Measurements from ENCODE around the gene IPO7. TPM values are rescaled to one million over a fixed set of nuclear protein-coding genes. Genes with fewer than 3 reads are reported as not detected.

Gene IPO7
- total RNA-seq, 4 donors from 2014 or later, result 126 to 150 (median 136) TPM

DNA sequence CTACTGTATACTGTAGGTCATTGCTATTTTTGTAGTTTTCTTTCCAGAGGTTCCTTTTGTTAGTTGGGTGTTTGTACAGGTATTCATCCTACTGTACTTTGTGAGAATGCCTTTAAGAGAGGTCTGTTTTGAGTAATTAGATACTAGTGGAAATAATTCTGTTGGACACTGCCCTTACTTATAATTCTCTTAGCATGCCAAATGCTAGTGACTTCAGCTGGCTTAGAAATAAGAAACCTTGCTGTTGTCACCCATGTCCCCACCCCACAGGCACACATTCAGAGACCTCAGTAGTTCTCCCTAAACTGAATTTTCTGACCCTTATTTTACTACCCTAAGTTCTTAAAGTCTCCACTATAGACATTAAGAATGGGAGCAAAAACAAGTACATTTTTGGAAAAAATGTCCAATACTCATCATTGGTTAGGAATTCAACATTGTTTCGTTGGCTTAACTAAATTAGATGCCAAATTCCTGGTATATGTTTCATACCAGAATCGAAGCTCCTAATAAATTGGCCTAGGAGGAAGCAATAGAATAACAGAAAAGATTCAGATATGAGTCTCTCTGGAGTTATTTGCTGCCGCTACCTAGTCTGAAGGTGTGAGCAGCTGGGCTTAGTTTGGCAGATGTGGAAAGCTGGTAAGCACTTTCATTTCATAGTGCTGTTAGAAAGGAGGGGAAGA lies 104.8 kb downstream of the IPO7 start:
- Histone ChIP-seq H3K4me1 (no peaks in the 10 kb centered on the region), H3K36me3 (peaks cover 0 to 92% of the 10 kb centered on the region in 2 donors), H3K27me3 (no peaks in the 10 kb centered on the region), H3K27ac (no peak overlapping the region), H3K9me3 (no peaks in the 10 kb centered on the region), H3K4me3 (no peak overlapping the region)
- 63 to 70% methylated on average over 3 of the region's 3 CpGs for WGBS, 2 donors (ENCODE audit: low coverage in 1 of 2)
- ATAC-seq, result no peak
- TF ChIP-seq, protein P1, sequence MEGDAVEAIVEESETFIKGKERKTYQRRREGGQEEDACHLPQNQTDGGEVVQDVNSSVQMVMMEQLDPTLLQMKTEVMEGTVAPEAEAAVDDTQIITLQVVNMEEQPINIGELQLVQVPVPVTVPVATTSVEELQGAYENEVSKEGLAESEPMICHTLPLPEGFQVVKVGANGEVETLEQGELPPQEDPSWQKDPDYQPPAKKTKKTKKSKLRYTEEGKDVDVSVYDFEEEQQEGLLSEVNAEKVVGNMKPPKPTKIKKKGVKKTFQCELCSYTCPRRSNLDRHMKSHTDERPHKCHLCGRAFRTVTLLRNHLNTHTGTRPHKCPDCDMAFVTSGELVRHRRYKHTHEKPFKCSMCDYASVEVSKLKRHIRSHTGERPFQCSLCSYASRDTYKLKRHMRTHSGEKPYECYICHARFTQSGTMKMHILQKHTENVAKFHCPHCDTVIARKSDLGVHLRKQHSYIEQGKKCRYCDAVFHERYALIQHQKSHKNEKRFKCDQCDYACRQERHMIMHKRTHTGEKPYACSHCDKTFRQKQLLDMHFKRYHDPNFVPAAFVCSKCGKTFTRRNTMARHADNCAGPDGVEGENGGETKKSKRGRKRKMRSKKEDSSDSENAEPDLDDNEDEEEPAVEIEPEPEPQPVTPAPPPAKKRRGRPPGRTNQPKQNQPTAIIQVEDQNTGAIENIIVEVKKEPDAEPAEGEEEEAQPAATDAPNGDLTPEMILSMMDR (IDR thresholded peaks at IDR 0.05), result no peak
- TF ChIP-seq EP300 (IDR thresholded peaks at IDR 0.05) (no peak), POLR2A (IDR thresholded peaks at IDR 0.05) (no peak), POLR2AphosphoS5 (IDR thresholded peaks at IDR 0.05) (no peak)

DNA sequence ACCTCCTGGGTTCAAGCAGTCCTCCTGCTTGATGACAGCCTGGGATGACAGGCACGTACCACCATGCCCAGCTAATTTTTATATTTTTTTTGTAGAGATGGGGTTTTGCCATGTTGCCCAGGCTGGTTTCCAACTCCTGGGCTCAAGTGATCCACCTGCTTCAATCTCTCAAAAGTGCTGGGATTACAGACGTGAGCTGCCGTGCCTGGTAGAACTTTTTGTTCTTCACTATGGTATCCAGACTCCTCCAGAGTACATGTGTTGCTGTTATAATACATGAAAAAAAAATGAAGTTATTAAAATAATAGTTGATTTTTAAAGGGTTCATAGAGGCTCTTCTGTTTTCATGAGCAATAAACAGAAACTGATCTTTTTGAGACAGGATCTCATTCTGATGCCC lies 105.9 kb downstream of the IPO7 start:
- peaks cover 0 to 93% of the 10 kb centered on the region in 2 donors for H3K36me3 ChIP-seq
- TF ChIP-seq, protein P1 (IDR thresholded peaks at IDR 0.05), result no peak
- TF ChIP-seq POLR2A (IDR thresholded peaks at IDR 0.05) (no peak), POLR2AphosphoS5 (IDR thresholded peaks at IDR 0.05) (no peak), EP300 (IDR thresholded peaks at IDR 0.05) (no peak)
- WGBS, 2 donors (ENCODE audit: low coverage in 1 of 2), result 89 to 100% methylated on average over 2 of the region's 3 CpGs

DNA sequence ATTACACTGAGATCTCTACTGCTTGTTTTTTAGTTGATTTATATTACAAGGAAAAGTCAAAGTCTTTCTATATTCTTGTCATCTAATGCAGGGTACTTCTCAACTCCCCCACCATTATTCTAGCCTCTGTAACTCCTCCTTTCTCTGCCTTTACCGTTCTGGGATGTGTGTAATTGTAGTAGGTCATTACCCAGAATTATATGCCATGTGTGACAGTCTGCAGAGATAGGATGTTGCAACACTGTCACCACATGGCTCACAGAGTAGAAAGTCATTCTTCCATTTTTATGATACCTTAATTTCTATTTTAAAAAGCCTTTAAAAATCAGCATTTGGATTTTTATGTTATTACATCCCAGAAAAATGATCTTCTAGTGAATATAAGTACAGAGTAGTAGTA lies 109.0 kb downstream of the IPO7 start:
- Histone ChIP-seq H3K36me3 (peaks cover 0 to 97% of the 10 kb centered on the region in 2 donors), H3K27me3 (no peaks in the 10 kb centered on the region), H3K27ac (no peak overlapping the region)

More for the DNA sequence above, 105.9 kb downstream of the IPO7 start:
- Histone ChIP-seq H3K4me3 (no peak overlapping the region), H3K4me1 (no peaks in the 10 kb centered on the region), H3K27me3 (no peaks in the 10 kb centered on the region), H3K9me3 (no peaks in the 10 kb centered on the region), H3K27ac (no peak overlapping the region)
- no peak for ATAC-seq

DNA sequence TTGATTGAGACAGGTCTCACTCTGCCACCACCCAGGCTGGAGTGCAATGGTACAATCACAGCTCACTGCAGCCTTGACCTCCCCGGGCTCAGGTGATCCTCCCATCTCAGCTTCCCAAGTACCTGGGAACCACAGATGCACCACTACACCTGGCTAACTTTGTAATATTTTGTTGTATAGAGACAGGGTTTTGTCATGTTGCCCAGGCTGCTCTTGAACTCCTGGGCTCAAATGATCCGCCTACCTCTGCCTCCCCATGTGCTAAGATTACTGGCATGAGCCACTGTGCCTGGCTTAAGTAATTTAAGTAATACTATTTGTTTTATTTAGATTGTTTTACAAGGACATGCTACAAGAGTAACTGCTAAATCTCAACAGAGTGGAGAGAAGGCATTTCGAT lies 109.9 kb downstream of the IPO7 start:
- WGBS, 2 donors (ENCODE audit: low coverage in 1 of 2), result 92 to 93% methylated on average over 3 of the region's 3 CpGs
- TF ChIP-seq POLR2A (IDR thresholded peaks at IDR 0.05) (no peak), EP300 (IDR thresholded peaks at IDR 0.05) (no peak), POLR2AphosphoS5 (IDR thresholded peaks at IDR 0.05) (no peak)
- TF ChIP-seq, protein P1 (IDR thresholded peaks at IDR 0.05), result no peak
- Histone ChIP-seq H3K27ac (no peak overlapping the region), H3K36me3 (peaks cover 0 to 97% of the 10 kb centered on the region in 2 donors), H3K27me3 (no peaks in the 10 kb centered on the region), H3K4me3 (no peak overlapping the region), H3K9me3 (no peaks in the 10 kb centered on the region), H3K4me1 (no peaks in the 10 kb centered on the region)
- no peak for ATAC-seq

More for the DNA sequence above, 109.0 kb downstream of the IPO7 start:
- H3K4me1 ChIP-seq, result no peaks in the 10 kb centered on the region
- no peak overlapping the region for H3K4me3 ChIP-seq
- TF ChIP-seq POLR2AphosphoS5 (IDR thresholded peaks at IDR 0.05) (no peak), POLR2A (IDR thresholded peaks at IDR 0.05) (no peak), EP300 (IDR thresholded peaks at IDR 0.05) (no peak)
- TF ChIP-seq, protein P1 (IDR thresholded peaks at IDR 0.05), result no peak
- ATAC-seq, result no peak
- no peaks in the 10 kb centered on the region for H3K9me3 ChIP-seq
- 30% methylated on average over 1 of the region's 1 CpG; no CpG with 5 or more reads in 1 of the 2 donors for WGBS, 2 donors (ENCODE audit: low coverage in 1 of 2)
